H1 (cell line): ENCODE measurements around the gene CHST11. TPM values are rescaled to one million over a fixed set of nuclear protein-coding genes. Genes with fewer than 3 reads are reported as not detected.

Experiments
- CTCF ChIA-PET: fragments of 300-600 bp; sonication (Branson Sonifier 250); formaldehyde crosslinking; loops from one replicate; lab custom pipeline; 2021; ENCODE audit not compliant: partially characterized antibody; lab: Charles Lee
- POLR2A ChIA-PET: fragments of 300-600 bp; sonication (Branson Sonifier 250); formaldehyde crosslinking; loops from one replicate; lab custom pipeline; 2021; ENCODE audit warnings: inconsistent platforms; ENCODE audit not compliant: partially characterized antibody; lab: Charles Lee
- DNase-seq, 2 experiments: peaks; one replicate each; pipeline versions ENCODE4 v3.0.0 to v3.0.0-alpha.2; 2010 to 2022; ENCODE audit warnings: low spot score in 2 of 2, low read depth in 1 of 2, mixed read lengths in 1 of 2
- FAIRE-seq: peaks from 2 replicates; lab custom pipeline; 2011; peaks lifted over from hg19 to GRCh38; lab: Jason Lieb, UNC
- H2AFZ ChIP-seq: 2 replicates; pipeline ENCODE4 v1.8.1; 2012; ENCODE audit warnings: low read length, inconsistent platforms
- H2AK5ac ChIP-seq: 2 replicates; pipeline ENCODE4 v1.6.1; 2013; ENCODE audit warnings: low read depth, low read length
- H2BK120ac ChIP-seq: replicated peaks from 2 replicates; pipeline ENCODE3; 2013; ENCODE audit warnings: low read depth, low read length, inconsistent platforms
- H2BK12ac ChIP-seq: 2 replicates; pipeline ENCODE4 v1.6.1; 2013; ENCODE audit warnings: low read depth, low read length
- H2BK15ac ChIP-seq: 2 replicates; pipeline ENCODE4 v1.6.1; 2013; ENCODE audit warnings: low read length
- H2BK20ac ChIP-seq: 2 replicates; pipeline ENCODE4 v1.6.1; 2013; ENCODE audit warnings: low read length
- H2BK5ac ChIP-seq: 2 replicates; pipeline ENCODE4 v1.6.1; 2013; ENCODE audit warnings: low read depth, low read length
- H3K14ac ChIP-seq: 2 replicates; pipeline ENCODE4 v1.6.1; 2013; ENCODE audit warnings: inconsistent platforms; ENCODE audit not compliant: insufficient read length
- H3K18ac ChIP-seq: 2 replicates; pipeline ENCODE4 v1.6.1; 2013; ENCODE audit warnings: low read length; ENCODE audit errors: extremely low read depth
- H3K23ac ChIP-seq: 2 replicates; pipeline ENCODE4 v1.6.1; 2013; ENCODE audit warnings: inconsistent platforms; ENCODE audit not compliant: insufficient read length
- H3K23me2 ChIP-seq: 2 replicates; pipeline ENCODE4 v1.6.1; 2013; ENCODE audit warnings: low read depth, low read length
- H3K27ac ChIP-seq: 2 replicates; pipeline ENCODE4 v1.6.1; 2011; ENCODE audit warnings: low read depth, low read length, inconsistent platforms
- H3K27me3 ChIP-seq, 4 experiments: replicated peaks in 1 of 4; 1 replicate in 1 of 4; 2 replicates in 3 of 4; pipeline versions ENCODE4 v1.6.1 to v1.8.1; 2011 to 2013; ENCODE audit warnings: low read length in 3 of 4, mild to moderate bottlenecking in 3 of 4, inconsistent platforms in 2 of 4, mixed read lengths in 2 of 4, moderate library complexity in 1 of 4; ENCODE audit not compliant: control insufficient read depth in 3 of 4, insufficient read depth in 3 of 4; ENCODE audit errors: extremely low read depth in 1 of 4
- H3K36me3 ChIP-seq, 4 experiments: 2 replicates each; pipeline versions ENCODE4 v1.6.1 to v1.8.1; 2011 to 2013; ENCODE audit warnings: mild to moderate bottlenecking in 4 of 4, low read length in 3 of 4, moderate library complexity in 2 of 4, control low read depth in 1 of 4, inconsistent platforms in 1 of 4; ENCODE audit not compliant: insufficient read depth in 4 of 4, control insufficient read depth in 2 of 4
- H3K4ac ChIP-seq: replicated peaks from 2 replicates; pipeline ENCODE3; 2013; ENCODE audit warnings: low read length, low read depth, mixed read lengths, inconsistent platforms; ENCODE audit not compliant: insufficient read length
- H3K4me1 ChIP-seq, 4 experiments: replicated peaks in 1 of 4; 1 replicate in 1 of 4; 2 replicates in 3 of 4; pipeline versions ENCODE4 v1.6.1 to v1.8.1; 2011 to 2013; ENCODE audit warnings: low read length in 3 of 4, inconsistent platforms in 2 of 4, mixed read lengths in 1 of 4; ENCODE audit not compliant: insufficient read depth in 4 of 4, control insufficient read depth in 3 of 4
- H3K4me2 ChIP-seq, 2 experiments: 2 replicates each; pipeline versions ENCODE4 v1.6.1 to v1.8.1; 2011 to 2013; ENCODE audit warnings: low read depth in 2 of 2, low read length in 2 of 2, control low read depth in 1 of 2, inconsistent platforms in 1 of 2, mild to moderate bottlenecking in 1 of 2; ENCODE audit not compliant: insufficient read depth in 1 of 2
- H3K4me3 ChIP-seq, 4 experiments: fragments of 200-600, 300-600 bp in 1 of 4; sonication (generic), shearing (Covaris generic), sonication (Bioruptor Twin) in 1 of 4; 2 replicates each; pipeline versions ENCODE4 v1.5.1 to v1.8.1; 2011 to 2016; ENCODE audit warnings: low read length in 4 of 4, low read depth in 3 of 4, control low read depth in 2 of 4, inconsistent platforms in 2 of 4, mild to moderate bottlenecking in 2 of 4, mixed read lengths in 1 of 4, moderate library complexity in 1 of 4; ENCODE audit not compliant: insufficient read depth in 2 of 4; ENCODE audit errors: extremely low read depth in 1 of 4
- H3K56ac ChIP-seq: replicated peaks from 2 replicates; pipeline ENCODE3; 2013; ENCODE audit warnings: low read depth, mild to moderate bottlenecking, mixed read lengths, low read length, inconsistent platforms; ENCODE audit not compliant: insufficient read length
- H3K79me1 ChIP-seq: 2 replicates; pipeline ENCODE4 v1.6.1; 2013; ENCODE audit warnings: low read depth, low read length, control low read depth
- H3K79me2 ChIP-seq, 2 experiments: 2 replicates each; pipeline versions ENCODE4 v1.6.1 to v1.8.1; 2012 to 2013; ENCODE audit warnings: low read length in 2 of 2, mild to moderate bottlenecking in 2 of 2, inconsistent platforms in 1 of 2; ENCODE audit not compliant: insufficient read depth in 2 of 2, control insufficient read depth in 1 of 2
- H3K9ac ChIP-seq, 4 experiments: replicated peaks in 1 of 4; 1 replicate in 1 of 4; 2 replicates in 3 of 4; pipeline versions ENCODE4 v1.6.1 to v1.8.1; 2011 to 2013; ENCODE audit warnings: low read depth in 3 of 4, low read length in 3 of 4, control low read depth in 2 of 4, mild to moderate bottlenecking in 2 of 4, moderate library complexity in 2 of 4, inconsistent platforms in 1 of 4; ENCODE audit errors: extremely low read depth in 1 of 4
- H3K9me3 ChIP-seq, 2 experiments: 2 replicates each; pipeline versions ENCODE4 v1.6.1 to v1.8.1; 2012 to 2013; ENCODE audit warnings: mild to moderate bottlenecking in 2 of 2, moderate library complexity in 2 of 2, control low read depth in 1 of 2, inconsistent platforms in 1 of 2, low read depth in 1 of 2, low read length in 1 of 2, mixed read lengths in 1 of 2; ENCODE audit not compliant: insufficient read depth in 2 of 2
- H4K20me1 ChIP-seq, 2 experiments: replicated peaks in 1 of 2; 2 replicates each; pipeline versions ENCODE3 to v1.8.1; 2011 to 2013; ENCODE audit warnings: inconsistent platforms in 2 of 2, low read length in 2 of 2, mild to moderate bottlenecking in 1 of 2; ENCODE audit not compliant: insufficient read depth in 2 of 2, control insufficient read depth in 1 of 2
- H4K5ac ChIP-seq: 2 replicates; pipeline ENCODE4 v1.6.1; 2013; ENCODE audit warnings: low read length, low read depth, mixed read lengths, inconsistent platforms; ENCODE audit not compliant: insufficient read length
- H4K8ac ChIP-seq: 2 replicates; pipeline ENCODE4 v1.8.0; 2013; ENCODE audit warnings: mild to moderate bottlenecking, moderate library complexity, low read length, inconsistent platforms; ENCODE audit not compliant: insufficient read depth; ENCODE audit errors: extremely low read depth
- H4K91ac ChIP-seq: replicated peaks from 2 replicates; pipeline ENCODE3; 2013; ENCODE audit warnings: low read length, mixed read lengths, inconsistent platforms; ENCODE audit not compliant: insufficient read length
- CHD1 ChIP-seq: IDR thresholded peaks from 2 replicates; pipeline ENCODE4 v1.6.1; 2012; ENCODE audit warnings: low read depth, low read length, improper control_type of control experiment
- CHD2 ChIP-seq: IDR thresholded peaks from 2 replicates; pipeline ENCODE4 v1.6.1; 2012; ENCODE audit warnings: low read length, improper control_type of control experiment
- JUND ChIP-seq: IDR thresholded peaks from 2 replicates; pipeline ENCODE4 v1.6.1; 2011; ENCODE audit warnings: mild to moderate bottlenecking, improper control_type of control experiment, low read length
- KDM1A ChIP-seq: fragments of 200-600, 300-600 bp; sonication (generic); IDR thresholded peaks from 2 replicates; pipeline ENCODE4 v1.7.1; 2016; ENCODE audit warnings: mild to moderate bottlenecking, low read length, borderline replicate concordance
- MAFK ChIP-seq: IDR thresholded peaks from 2 replicates; pipeline ENCODE4 v1.6.1; 2012; ENCODE audit warnings: low read depth, mild to moderate bottlenecking, improper control_type of control experiment, low read length
- MAX ChIP-seq: IDR thresholded peaks from 2 replicates; pipeline ENCODE4 v1.6.1; 2012; ENCODE audit warnings: inconsistent platforms
- RBBP5 ChIP-seq: IDR thresholded peaks from 2 replicates; pipeline ENCODE4 v1.7.1; 2012; ENCODE audit warnings: low read depth, mild to moderate bottlenecking, inconsistent platforms, low read length, moderate library complexity, borderline replicate concordance
- RNF2 ChIP-seq: fragments of 200-900, 300-1000 bp; sonication (generic); IDR thresholded peaks from 2 replicates; pipeline ENCODE4 v1.7.1; 2016; ENCODE audit warnings: borderline replicate concordance, low read depth, mild to moderate bottlenecking, antibody characterized with exemption, low read length; ENCODE audit not compliant: poor library complexity, severe bottlenecking; ENCODE audit errors: missing control alignments
- SIN3A ChIP-seq, 2 experiments: IDR thresholded peaks in 1 of 2; conservative IDR thresholded peaks in 1 of 2; 2 replicates each; pipeline ENCODE4 v1.6.1; 2011 to 2012; ENCODE audit warnings: low read length in 2 of 2, improper control_type of control experiment in 1 of 2, low read depth in 1 of 2, mild to moderate bottlenecking in 1 of 2
- SP2 ChIP-seq: IDR thresholded peaks from 2 replicates; pipeline ENCODE4 v1.6.1; 2012; ENCODE audit warnings: mild to moderate bottlenecking, low read length, inconsistent platforms
- SP4 ChIP-seq: IDR thresholded peaks from 2 replicates; pipeline ENCODE4 v1.6.1; 2012; ENCODE audit warnings: low read length, inconsistent platforms
- TCF12 ChIP-seq: IDR thresholded peaks from 2 replicates; pipeline ENCODE4 v1.6.1; 2011; ENCODE audit warnings: low read depth, mild to moderate bottlenecking, low read length
- WGBS, 2 experiments: shearing (Covaris generic) in 1 of 2; methylation state at CpG; one replicate each; pipeline versions ENCODE4 v1.1.6 to v1.1.7; 2013 to 2015; ENCODE audit warnings: low lambda C conversion rate in 2 of 2, mixed read lengths in 2 of 2, inconsistent platforms in 1 of 2, low coverage in 1 of 2, missing lambda C conversion rate in 1 of 2; ENCODE audit not compliant: insufficient replicate concordance in 2 of 2, insufficient coverage in 1 of 2, insufficient read length in 1 of 2; ENCODE audit errors: extremely low coverage in 1 of 2, missing lambda C conversion rate in 1 of 2; 5-methylcytosine and 5-hydroxymethylcytosine counted together
- polyA plus RNA-seq, 7 experiments: library from polyadenylated mRNA; depleted of rRNA in 3 of 7; stranded (reverse) in 5 of 7; unstranded in 2 of 7; fragments of >200 nt in 5 of 7; fragments of 200-250 nt in 2 of 7; gene quantifications; 1 replicate in 5 of 7; 2 replicates in 1 of 7; 4 replicates in 1 of 7; pipeline versions ENCODE4 v1.2.1 to v1.2.3, GENCODE V29; 2011 to 2013; ENCODE audit warnings: missing spikeins in 2 of 7, mixed read lengths in 2 of 7
- total RNA-seq: library from RNA; stranded (reverse); fragmentation: NEBNext Ultra II Directional; extraction: Animal tissue kit (Norgen Biotek cat#: 25700); gene quantifications from 2 replicates; pipeline ENCODE4 v1.2.1, GENCODE V29; 2021
- TF ChIP-seq, protein P1 (sequence below): IDR thresholded peaks from 2 replicates; pipeline ENCODE4 v1.6.1; 2012; ENCODE audit warnings: low read length, inconsistent platforms

CHST11 gene
- total and polyA plus RNA-seq, 2 of the 8 experiments (the other 6 are each of a cell fraction or from before 2014, with no cell fraction given) = 14.4 to 20.8 TPM

DNA sequence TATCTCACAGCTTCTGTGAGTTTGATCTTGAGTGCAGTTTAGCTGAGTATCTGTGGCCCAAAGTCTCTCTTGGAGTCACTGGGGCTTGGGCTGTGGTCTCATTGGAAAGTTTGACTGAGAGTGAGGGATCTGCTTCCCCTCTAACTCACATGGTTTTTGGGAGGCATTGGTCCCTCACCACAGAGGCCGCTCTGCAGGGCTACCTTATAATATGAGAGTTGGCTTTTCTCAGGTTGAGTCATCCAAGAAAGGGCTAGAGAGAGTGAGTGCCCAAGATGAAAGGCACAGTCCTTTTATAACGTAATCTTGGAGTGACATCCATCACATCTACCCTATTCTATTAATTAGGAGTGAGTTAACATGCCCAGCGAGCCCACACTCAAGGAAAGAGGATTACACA is 325.5 kb downstream of the CHST11 start:
- Histone ChIP-seq H3K4ac (no peak overlapping the region), H4K8ac (no peak overlapping the region), H4K91ac (no peak overlapping the region), H4K5ac (no peak overlapping the region), H3K36me3 (no peaks in the 10 kb centered on the region), H3K4me1 (peaks cover 0 to 4% (median 2%) of the 10 kb centered on the region in 4 experiments; a peak in 1 of 7 replicates), H3K4me2 (no peak overlapping the region), H2BK20ac (no peak overlapping the region), H4K20me1 (no peaks in the 10 kb centered on the region), H2AFZ (no peak overlapping the region), H2BK12ac (no peak overlapping the region), H3K9ac (no peak overlapping the region), H3K4me3 (no peak overlapping the region), H3K27ac (no peak overlapping the region), H2AK5ac (no peak overlapping the region), H2BK120ac (no peak overlapping the region), H3K79me1 (no peaks in the 10 kb centered on the region), H3K9me3 (no peaks in the 10 kb centered on the region), H3K23ac (no peak overlapping the region), H3K56ac (no peak overlapping the region), H3K27me3 (no peaks in the 10 kb centered on the region), H3K23me2 (no peaks in the 10 kb centered on the region), H3K79me2 (no peaks in the 10 kb centered on the region), H2BK15ac (no peak overlapping the region), H3K14ac (no peak overlapping the region), H3K18ac (no peak overlapping the region), H2BK5ac (no peak overlapping the region)
- 91% methylated on average over 3 of the region's 3 CpGs; no CpG with 5 or more reads in 1 of the 2 experiments for WGBS, 2 experiments
- ChIA-PET CTCF (interaction anchor here (1.3 to 2.5 kb wide), 2 partner anchors 8 to 401 kb away, joined by 5 to 18 read pairs; no protein-coding TSS in a partner anchor), POLR2A (no interaction called here)
- FAIRE-seq (no peak), DNase-seq (no peak)
- TF ChIP-seq RBBP5 = no peak
- no peak for TF ChIP-seq MAFK
- no peak for TF ChIP-seq SP4
- no peak for TF ChIP-seq KDM1A
- TF ChIP-seq JUND = no peak
- TF ChIP-seq, protein P1, sequence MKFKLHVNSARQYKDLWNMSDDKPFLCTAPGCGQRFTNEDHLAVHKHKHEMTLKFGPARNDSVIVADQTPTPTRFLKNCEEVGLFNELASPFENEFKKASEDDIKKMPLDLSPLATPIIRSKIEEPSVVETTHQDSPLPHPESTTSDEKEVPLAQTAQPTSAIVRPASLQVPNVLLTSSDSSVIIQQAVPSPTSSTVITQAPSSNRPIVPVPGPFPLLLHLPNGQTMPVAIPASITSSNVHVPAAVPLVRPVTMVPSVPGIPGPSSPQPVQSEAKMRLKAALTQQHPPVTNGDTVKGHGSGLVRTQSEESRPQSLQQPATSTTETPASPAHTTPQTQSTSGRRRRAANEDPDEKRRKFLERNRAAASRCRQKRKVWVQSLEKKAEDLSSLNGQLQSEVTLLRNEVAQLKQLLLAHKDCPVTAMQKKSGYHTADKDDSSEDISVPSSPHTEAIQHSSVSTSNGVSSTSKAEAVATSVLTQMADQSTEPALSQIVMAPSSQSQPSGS = no peak
- no peak for TF ChIP-seq RNF2
- TF ChIP-seq SP2 = no peak
- no peak for TF ChIP-seq SIN3A (conservative IDR thresholded peaks at IDR 0.05 in 1 of 2, IDR thresholded peaks at IDR 0.05 in 1 of 2; ENCODE audit: low read depth in 1 of 2, low read length in 2 of 2)
- TF ChIP-seq TCF12 = no peak
- TF ChIP-seq MAX = no peak
- TF ChIP-seq CHD1 = no peak
- no peak for TF ChIP-seq CHD2
